Measurements from ENCODE around the gene ARHGEF7.

ARHGEF7 gene

GRCh38 chr13:111281751-111282311 lies 166.7 kb downstream of the ARHGEF7 start:
- DNase-seq = no peak

GRCh38 chr13:111282425-111282824 lies 167.3 kb downstream of the ARHGEF7 start:
- DNase-seq = no peak

GRCh38 chr13:111282997-111283396 lies 167.9 kb downstream of the ARHGEF7 start:
- no peak for DNase-seq

GRCh38 chr13:111283457-111283856 lies 168.3 kb downstream of the ARHGEF7 start:
- DNase-seq = no peak

- DNase-seq = no peak
Observed at GRCh38 chr13:111283991-111284390, 168.9 kb downstream of the ARHGEF7 start.

- DNase-seq = no peak
Observed at GRCh38 chr13:111284565-111284964, 169.5 kb downstream of the ARHGEF7 start.

- DNase-seq = no peak
Observed at GRCh38 chr13:111286162-111286561, 171.1 kb downstream of the ARHGEF7 start.

- DNase-seq = no peak
Observed at GRCh38 chr13:111286749-111287148, 171.6 kb downstream of the ARHGEF7 start.

GRCh38 chr13:111287201-111287600 lies 172.1 kb downstream of the ARHGEF7 start:
- no peak for DNase-seq

- no peak for DNase-seq
Observed at GRCh38 chr13:111288276-111288675, 173.2 kb downstream of the ARHGEF7 start.

- no peak for DNase-seq
Observed at GRCh38 chr13:111289251-111289650, 174.1 kb downstream of the ARHGEF7 start.

GRCh38 chr13:111291908-111292307 lies 176.8 kb downstream of the ARHGEF7 start:
- no peak for DNase-seq

GRCh38 chr13:111292710-111293485 lies 177.8 kb downstream of the ARHGEF7 start:
- DNase-seq = no peak

GRCh38 chr13:111295886-111296285 lies 180.8 kb downstream of the ARHGEF7 start:
- DNase-seq = no peak

GRCh38 chr13:111296417-111296816 lies 181.3 kb downstream of the ARHGEF7 start:
- DNase-seq = no peak

- no peak for DNase-seq
Observed at GRCh38 chr13:111298214-111298975, 183.3 kb downstream of the ARHGEF7 start.

GRCh38 chr13:111302045-111302726 lies 187.1 kb downstream of the ARHGEF7 start:
- DNase-seq = no peak

GRCh38 chr13:111303559-111303958 lies 188.4 kb downstream of the ARHGEF7 start:
- DNase-seq = no peak

GRCh38 chr13:111304041-111304544 lies 189.0 kb downstream of the ARHGEF7 start:
- DNase-seq = no peak

GRCh38 chr13:111304603-111305289 lies 189.6 kb downstream of the ARHGEF7 start:
- no peak for DNase-seq

GRCh38 chr13:111312944-111313590 lies 198.0 kb downstream of the ARHGEF7 start:
- DNase-seq = no peak

- no peak for DNase-seq
Observed at GRCh38 chr13:111313911-111314425, 198.9 kb downstream of the ARHGEF7 start.

All from NK-92 treated with Interleukin-12 subunit alpha and Interleukin-12 subunit beta, amount 100 ng/mL, for 24 hours (cell line).